ENCODE results near the gene FARP2. TPM values are rescaled to one million over a fixed set of nuclear protein-coding genes. Genes with fewer than 3 reads are reported as not detected.

FARP2 gene, protein sequence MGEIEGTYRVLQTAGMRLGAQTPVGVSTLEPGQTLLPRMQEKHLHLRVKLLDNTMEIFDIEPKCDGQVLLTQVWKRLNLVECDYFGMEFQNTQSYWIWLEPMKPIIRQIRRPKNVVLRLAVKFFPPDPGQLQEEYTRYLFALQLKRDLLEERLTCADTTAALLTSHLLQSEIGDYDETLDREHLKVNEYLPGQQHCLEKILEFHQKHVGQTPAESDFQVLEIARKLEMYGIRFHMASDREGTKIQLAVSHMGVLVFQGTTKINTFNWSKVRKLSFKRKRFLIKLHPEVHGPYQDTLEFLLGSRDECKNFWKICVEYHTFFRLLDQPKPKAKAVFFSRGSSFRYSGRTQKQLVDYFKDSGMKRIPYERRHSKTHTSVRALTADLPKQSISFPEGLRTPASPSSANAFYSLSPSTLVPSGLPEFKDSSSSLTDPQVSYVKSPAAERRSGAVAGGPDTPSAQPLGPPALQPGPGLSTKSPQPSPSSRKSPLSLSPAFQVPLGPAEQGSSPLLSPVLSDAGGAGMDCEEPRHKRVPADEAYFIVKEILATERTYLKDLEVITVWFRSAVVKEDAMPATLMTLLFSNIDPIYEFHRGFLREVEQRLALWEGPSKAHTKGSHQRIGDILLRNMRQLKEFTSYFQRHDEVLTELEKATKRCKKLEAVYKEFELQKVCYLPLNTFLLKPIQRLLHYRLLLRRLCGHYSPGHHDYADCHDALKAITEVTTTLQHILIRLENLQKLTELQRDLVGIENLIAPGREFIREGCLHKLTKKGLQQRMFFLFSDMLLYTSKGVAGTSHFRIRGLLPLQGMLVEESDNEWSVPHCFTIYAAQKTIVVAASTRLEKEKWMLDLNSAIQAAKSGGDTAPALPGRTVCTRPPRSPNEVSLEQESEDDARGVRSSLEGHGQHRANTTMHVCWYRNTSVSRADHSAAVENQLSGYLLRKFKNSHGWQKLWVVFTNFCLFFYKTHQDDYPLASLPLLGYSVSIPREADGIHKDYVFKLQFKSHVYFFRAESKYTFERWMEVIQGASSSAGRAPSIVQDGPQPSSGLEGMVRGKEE
- total RNA-seq: 10 to 100 TPM; 17.1 to 31.8 (median 21.9) TPM
- 10 to 100 TPM in 1 of 2 donors, 1 to 10 TPM in 1; 7.9 to 11.9 TPM for polyA plus RNA-seq
- long read RNA-seq, donor 1, full-length matches to known transcripts: 5 of 10 reads
- long read RNA-seq, donor 1, partial matches to known transcripts: 4 of 10 reads
- long read RNA-seq, donor 1, other reads (novel, unspliced or antisense): 1 of 10 reads
- long read RNA-seq, donor 2, full-length matches to known transcripts: 12 of 28 reads
- long read RNA-seq, donor 2, partial matches to known transcripts: 9 of 28 reads
- long read RNA-seq, donor 2, other reads (novel, unspliced or antisense): 7 of 28 reads
- long read RNA-seq, donor 3, full-length matches to known transcripts: 3 of 8 reads
- long read RNA-seq, donor 3, partial matches to known transcripts: 1 of 8 reads
- long read RNA-seq, donor 3, other reads (novel, unspliced or antisense): 4 of 8 reads

- H3K36me3 ChIP-seq: peaks cover 0 to 36% (median 33%) of the 10 kb centered on the region in 9 donors
- H3K27me3 ChIP-seq: no peaks in the 10 kb centered on the region
- peak within 1 kb of the TSS; percentile 16 to 93 (median 86) for H3K27ac ChIP-seq
- H3K4me1 ChIP-seq: peaks cover 0 to 40% (median 19%) of the 10 kb centered on the region in 12 donors
- H3K9me3 ChIP-seq: no peaks in the 10 kb centered on the region
- intact Hi-C loops (cut with DNase I): loop anchor here in 4 of 10 donors (1.0 to 10.0 kb wide), 6 partner anchors 36 to 259 kb away; partner anchors contain the start of genes HDLBP (in 3 of the 4) and SEPTIN2 (in 3 of the 4)
- ATAC-seq: peak; percentile 91 to 96 (median 94)
- DNase-seq: peak; percentile 99 to 100 (median 100)
- TF ChIP-seq CTCF (IDR thresholded peaks at IDR 0.05) (peak in 1 of 12 donors; percentile 7), POLR2A (IDR thresholded peaks at IDR 0.05) (peak in 1 of 2 donors; percentile 91)
- peak within 1 kb of the TSS; percentile 60 to 97 (median 88) for H3K4me3 ChIP-seq
- whole genome bisulfite sequencing, 4 donors: 0 to 3% (median 0%) methylated on average over 16 to 101 of the region's 101 CpGs
Observed at GRCh38 chr2:241355983-241356870, at the start of gene FARP2. TSS of gene FARP2 (plus strand) at chr2:241356285. CDS start at chr2:241373108, 16,823 bp downstream.

DNA sequence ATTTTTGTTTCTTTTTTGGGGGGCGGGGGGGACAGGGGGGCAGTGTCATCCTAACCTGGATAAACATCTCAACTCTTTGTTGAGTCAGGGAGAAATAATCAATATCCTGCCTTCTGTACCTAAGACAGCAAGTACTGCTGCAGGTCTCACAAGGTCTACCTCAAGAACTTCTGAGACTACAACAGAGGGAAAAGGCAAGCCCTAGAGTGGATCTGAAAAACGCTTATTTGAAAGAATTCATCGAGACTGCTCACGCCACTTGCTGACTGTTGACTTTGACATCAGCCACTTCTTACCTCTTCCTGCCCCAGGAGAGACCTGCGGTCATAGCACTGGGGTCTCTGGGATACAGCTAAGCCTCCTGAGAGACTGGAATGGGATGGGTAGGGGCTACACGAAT is 49.0 kb upstream of the FARP2 start:
- intact Hi-C loops (cut with DNase I): loop anchor here in 1 of 10 donors (5.0 kb wide), 1 partner anchor 35 kb away; no protein-coding TSS in a partner anchor
- no peak for TF ChIP-seq CTCF (IDR thresholded peaks at IDR 0.05)
- no peak for TF ChIP-seq POLR2A (IDR thresholded peaks at IDR 0.05)

DNA sequence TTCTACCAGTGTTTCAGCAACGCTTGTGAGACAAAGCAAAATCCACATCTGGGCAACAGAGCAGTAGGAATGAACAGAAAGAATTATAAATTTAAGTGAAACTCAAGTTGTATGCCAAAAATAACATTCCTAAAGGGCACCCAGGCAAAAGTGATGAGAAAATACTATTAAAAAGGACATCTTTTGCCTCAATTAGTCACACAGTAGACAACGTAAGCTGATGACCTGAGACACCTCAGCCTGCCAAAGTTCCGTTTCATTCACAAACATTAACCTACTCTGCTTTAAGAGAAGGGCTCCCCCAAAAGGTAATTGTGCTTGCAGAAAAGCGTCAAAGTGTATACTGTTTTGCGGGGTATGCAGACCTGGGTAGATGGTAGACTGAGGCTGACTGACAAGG is 47.8 kb upstream of the FARP2 start:
- 86 to 92% (median 88%) methylated on average over 4 to 5 of the region's 5 CpGs for WGBS, 4 donors
- H3K36me3 ChIP-seq: no peaks in the 10 kb centered on the region
- H3K4me1 ChIP-seq: peaks cover 0 to 69% (median 39%) of the 10 kb centered on the region in 12 donors
- no peaks in the 10 kb centered on the region for H3K27me3 ChIP-seq
- H3K27ac ChIP-seq: no peak overlapping the region
- intact Hi-C loops (cut with DNase I): loop anchor here in 1 of 10 donors (5.0 kb wide), 1 partner anchor 36 kb away; no protein-coding TSS in a partner anchor
- no peaks in the 10 kb centered on the region for H3K9me3 ChIP-seq
- ATAC-seq (no peak), DNase-seq (no peak)
- TF ChIP-seq POLR2A (IDR thresholded peaks at IDR 0.05) (no peak), CTCF (IDR thresholded peaks at IDR 0.05) (no peak)
- H3K4me3 ChIP-seq: no peak overlapping the region

More for the DNA sequence above, 49.0 kb upstream of the FARP2 start:
- Histone ChIP-seq H3K36me3 (no peaks in the 10 kb centered on the region), H3K9me3 (no peaks in the 10 kb centered on the region), H3K27me3 (no peaks in the 10 kb centered on the region), H3K4me3 (no peak overlapping the region), H3K27ac (no peak overlapping the region), H3K4me1 (peaks cover 0 to 69% (median 42%) of the 10 kb centered on the region in 12 donors)
- no peak for DNase-seq
- WGBS, 4 donors: 76 to 90% (median 84%) methylated on average over 6 of the region's 6 CpGs
- ATAC-seq: no peak

Data from heart left ventricle (tissue), 16 donors.